HUDEP-2 (cell line): ENCODE results near the gene HNRNPUL1.

Experiments
- DNase-seq, 76 experiments: peaks; one replicate each; lab custom pipeline; 2025; ENCODE audit not compliant: unreplicated experiment in 76 of 76; lab: John Stamatoyannopoulos, UW

Gene HNRNPUL1

DNA sequence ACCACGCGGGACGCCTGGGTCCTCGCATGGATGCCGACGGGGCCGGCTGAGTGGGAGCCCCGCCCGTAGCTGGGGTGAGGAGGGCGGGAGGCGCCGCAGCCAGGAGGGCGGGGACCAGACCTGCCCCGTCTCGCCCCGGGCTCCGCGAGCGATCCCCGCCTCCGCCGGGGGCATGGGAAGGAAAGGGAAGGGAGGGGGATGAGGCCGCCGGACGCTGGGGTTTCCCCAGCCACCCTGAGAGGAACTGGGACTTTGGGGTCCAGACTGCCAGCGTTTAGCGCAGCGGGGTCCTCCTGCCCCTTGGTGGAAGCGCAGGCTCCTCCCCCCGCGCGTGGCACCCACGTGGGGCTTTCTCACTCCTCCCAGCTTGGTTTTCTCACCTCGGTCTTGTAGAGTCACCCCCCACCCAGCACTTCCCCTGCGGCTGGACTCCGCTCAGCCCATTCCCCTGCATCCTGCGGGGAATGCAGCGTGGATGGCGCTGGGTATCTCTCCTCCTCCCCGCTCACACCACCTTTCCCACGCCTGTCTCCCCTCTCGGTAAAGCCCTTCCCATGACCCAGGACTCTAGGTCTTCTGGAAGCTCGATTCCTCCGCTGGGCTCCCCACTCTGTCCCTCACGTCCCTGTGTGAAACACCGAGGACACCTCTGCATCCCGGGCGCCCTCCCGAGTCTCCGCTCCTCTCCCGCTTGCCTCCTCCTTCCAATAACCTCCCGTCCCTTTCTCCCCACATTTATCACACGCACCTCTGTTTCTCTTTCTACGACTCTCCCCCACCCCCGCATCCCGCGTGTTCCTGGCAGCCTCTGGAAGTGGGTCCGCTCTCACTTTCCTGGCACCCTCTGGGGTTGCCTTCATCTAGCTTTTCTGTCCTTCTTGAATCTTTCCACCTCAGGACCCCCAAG lies 87.4 kb downstream of the HNRNPUL1 start:
- DNase-seq = peak in 58 of 76 experiments; percentile 14 to 85 (median 61)

DNA sequence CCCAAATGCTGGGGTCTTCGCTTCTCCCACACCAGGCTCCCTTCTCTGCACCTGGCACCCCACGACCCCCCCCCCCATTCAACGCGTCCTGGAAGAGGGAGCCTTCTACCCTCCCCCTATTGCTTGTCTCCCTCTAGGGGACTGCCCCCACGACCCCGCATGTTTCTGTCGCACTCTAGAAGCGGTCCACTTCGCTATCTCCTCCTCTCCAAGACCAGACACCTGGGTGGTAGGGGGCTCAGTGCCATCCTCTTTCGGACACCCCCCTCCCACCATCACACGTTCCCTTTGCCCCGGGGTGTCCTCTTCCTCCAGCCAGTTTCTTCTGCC lies 88.1 kb downstream of the HNRNPUL1 start:
- no peak for DNase-seq

DNA sequence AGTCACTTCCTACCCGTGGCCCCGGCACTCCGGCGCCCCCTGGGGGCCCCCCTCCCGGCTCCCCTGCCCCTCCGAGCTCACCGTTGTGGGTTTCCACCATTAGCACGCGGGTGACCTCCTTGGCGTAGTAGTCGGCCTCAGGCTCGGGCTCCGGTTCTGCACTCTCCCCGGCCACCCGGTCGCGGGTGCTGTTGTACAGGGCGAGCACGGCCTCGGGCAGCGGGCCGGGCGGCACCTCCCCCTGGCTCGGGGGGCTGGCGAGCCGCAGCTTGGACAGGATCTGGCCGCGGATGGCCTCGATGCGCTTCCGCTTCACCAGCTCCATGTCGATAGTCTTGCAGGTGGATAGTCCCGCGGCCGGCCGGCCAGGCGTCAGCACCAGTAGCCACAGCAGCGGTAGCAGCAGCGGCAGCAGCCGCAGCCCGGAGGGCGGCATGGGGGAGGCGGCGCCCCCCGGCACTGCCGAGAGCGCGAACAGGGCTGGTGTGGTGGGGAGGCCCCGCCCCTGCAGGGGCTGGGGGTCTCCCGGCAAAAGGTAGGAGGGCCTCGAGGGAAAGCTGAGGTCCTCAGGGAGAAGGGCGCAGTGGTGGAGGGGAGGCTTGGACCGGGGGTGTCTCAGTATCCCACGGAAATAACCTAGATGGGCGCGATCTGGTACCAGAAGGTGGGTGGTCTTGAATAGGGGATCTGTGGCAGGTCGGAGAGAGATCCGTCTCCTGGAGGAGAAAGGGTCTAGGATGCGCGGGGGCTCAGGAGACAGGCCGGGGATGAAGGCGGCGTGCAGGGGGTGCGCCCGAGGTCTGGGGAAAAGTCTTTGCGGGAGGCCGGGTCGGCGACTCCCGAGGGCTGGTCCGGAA lies 88.7 kb downstream of the HNRNPUL1 start:
- peak in 72 of 76 experiments; percentile 13 to 83 (median 64) for DNase-seq

DNA sequence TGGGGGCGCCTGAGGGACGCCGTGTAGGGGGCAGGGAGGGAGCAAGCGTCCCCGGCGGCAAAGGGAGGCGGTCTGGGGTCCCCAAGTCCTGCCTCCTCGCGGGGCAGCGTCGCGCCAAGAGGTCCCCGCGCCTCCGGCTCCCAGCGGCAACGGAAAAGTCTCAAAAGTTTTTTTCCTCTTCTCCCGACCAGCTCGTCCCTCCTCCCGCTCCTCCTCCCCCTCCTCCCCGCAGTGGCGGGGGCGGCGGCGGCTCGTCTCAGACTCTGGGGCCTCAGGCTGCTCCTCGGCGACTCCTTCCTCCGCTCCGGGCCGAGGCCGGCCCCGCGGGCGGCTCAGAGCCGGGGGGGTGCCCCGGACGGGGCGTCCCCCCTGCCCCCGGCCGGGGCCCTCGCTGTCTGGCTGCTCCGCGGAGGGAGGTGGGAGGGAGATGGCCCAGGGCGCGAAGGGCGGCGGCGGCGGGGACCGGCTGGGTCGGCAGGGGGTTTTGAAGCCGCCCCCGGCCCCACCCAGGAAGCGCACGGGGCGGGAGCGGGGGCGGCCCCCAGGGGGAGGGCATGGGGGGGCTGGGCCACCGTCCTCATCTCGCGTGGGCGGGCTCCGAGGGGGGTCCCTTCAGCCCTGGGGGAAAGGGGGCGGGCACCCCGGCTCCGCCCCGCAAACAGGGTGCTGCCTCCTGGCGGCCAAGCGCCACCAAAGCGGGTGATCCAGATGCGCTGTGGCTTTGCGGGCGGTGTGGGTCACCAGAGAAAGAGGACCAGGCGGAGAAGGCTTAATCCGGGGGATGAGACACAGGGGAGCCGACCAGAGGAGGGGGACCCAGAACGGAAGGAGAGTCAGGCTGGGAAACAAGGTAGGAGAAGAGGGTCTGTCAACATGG lies 89.5 kb downstream of the HNRNPUL1 start, which contains the start of gene TGFB1:
TSS of gene TGFB1 (minus strand) at position 457 of the 877 bp plus-strand sequence. CDS start 878 bp downstream, outside the sequence.
- DNase-seq = peak in 74 of 76 experiments; percentile 33 to 96 (median 88)

DNA sequence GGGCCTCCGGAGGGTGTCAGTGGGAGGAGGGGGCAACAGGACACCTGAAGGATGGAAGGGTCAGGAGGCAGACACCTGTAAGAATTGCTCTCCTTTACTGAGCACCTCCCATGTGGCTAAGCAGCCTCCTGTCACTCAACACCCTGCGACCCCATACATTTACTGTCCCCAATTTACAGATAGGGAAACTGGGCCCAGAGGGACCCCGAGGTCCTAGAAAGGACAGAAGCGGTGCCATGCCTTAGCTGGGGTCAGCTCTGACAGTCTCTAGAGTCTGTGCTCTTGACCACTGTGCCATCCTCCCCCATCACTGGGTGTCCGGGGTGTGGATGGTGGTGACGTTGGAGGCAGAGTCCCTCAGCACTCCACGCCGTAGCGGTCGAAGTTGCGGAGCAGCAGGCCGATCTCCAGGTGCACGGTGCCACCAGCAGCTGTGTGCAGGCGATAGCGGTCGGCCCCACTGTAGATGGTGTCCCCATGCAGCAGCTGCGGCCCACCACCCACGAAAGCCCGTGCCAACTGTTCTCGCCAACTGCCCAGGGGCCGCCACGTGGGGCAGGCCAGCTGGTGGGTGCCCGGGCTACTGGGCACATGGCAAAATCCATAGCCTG lies 90.3 kb downstream of the HNRNPUL1 start:
- DNase-seq = no peak

DNA sequence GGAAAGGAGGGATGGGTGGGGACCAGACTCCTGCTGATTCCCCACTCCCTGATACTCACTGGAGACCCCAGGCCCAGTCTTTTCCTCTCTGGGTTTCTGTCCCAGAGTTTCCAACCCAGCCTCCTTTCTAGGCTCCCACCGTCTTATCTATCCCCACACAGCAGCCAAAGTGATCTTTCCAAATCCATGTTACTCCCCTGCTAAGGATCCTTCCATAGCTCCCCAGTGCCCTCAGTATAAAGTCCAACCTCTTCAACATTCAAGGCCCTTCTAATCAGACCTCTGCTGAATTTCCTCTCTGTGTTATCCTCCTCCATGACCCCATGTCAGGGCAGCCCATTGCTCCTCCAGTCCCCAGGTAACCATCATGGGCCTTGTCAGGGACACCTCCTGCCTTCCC lies 90.9 kb downstream of the HNRNPUL1 start:
- DNase-seq = no peak

DNA sequence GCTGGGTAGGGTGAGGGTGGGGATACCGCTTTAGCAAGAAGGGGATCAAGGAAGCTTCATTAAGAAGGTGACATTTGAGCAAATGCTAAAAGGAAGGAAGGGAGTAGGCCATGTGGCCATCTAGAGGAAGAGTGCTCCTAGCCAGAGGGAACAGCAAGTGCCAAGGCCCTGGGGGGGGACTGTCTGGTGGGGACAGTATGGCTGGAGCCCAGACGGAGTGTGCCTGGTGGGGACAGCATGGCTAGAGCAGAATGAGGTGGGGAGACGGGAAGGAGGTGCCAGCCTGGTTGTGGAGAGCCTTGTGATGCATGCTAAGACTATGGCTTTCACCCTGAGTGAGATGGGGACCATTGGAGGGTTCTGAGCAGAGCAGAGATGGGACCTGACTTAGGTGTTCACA lies 91.6 kb downstream of the HNRNPUL1 start:
- no peak for DNase-seq

DNA sequence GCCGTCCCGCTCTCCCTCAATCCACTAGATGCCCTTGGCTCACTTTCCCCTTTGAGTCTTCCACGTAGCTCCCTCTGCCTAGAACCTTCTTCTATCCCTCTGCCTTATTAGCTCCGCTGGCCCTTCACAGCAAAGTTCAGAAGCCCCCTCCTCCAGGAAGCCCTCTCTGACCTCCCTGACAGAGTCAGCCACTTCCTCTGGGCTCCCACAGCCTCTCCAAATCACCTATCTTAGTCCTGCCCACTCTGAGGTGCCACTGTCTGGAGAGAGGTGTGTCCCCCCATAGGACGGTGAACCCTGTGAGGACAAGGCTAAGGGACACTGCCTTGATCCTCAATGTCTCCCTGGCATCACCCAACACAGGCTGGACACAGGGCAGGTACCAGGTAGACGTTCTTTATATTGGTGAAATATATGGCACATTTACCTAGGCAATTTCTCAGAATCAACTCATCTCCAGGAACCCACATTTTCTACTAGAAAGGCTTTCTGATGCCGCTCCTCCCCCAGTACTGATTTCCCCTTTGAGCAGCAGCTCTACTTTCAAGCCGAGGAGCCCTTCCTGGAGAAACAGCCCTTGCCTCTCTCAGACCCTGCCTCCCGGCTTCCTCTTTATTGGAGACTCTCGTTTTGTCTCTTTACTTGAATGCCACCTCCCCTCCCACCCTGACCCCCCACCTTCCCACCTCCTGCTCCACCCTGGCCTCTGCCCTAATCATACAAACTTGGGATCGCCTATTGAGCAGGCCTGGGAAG lies 93.0 kb downstream of the HNRNPUL1 start:
- DNase-seq = no peak
